ENCODE measurements around the gene DENND1C.
A peak's percentile ranks its signal among the peaks of the same experiment; 100 is the strongest.

Gene DENND1C

GRCh38 chr19:6476155-6476895, 5.3 kb downstream of the DENND1C start:
- DNase-seq: no peak

- DNase-seq: no peak
These were observed 6.1 kb downstream of the DENND1C start for GRCh38 chr19:6475321-6476108.

- no peak for DNase-seq
These were observed 7.9 kb downstream of the DENND1C start for GRCh38 chr19:6473647-6474046.

GRCh38 chr19:6472713-6473112, 8.9 kb downstream of the DENND1C start:
- DNase-seq: no peak

- DNase-seq: no peak
These were observed 10.5 kb downstream of the DENND1C start for GRCh38 chr19:6471076-6471475.

GRCh38 chr19:6470173-6470572, 11.4 kb downstream of the DENND1C start:
- DNase-seq: no peak

GRCh38 chr19:6467384-6467783, 14.2 kb downstream of the DENND1C start:
- DNase-seq: no peak

GRCh38 chr19:6466526-6467248, 14.9 kb downstream of the DENND1C start:
- DNase-seq: no peak

GRCh38 chr19:6465663-6466062, 15.9 kb downstream of the DENND1C start:
- DNase-seq: no peak

GRCh38 chr19:6465006-6465405, 16.6 kb downstream of the DENND1C start:
- DNase-seq: no peak

- DNase-seq: no peak
These were observed 17.3 kb downstream of the DENND1C start, which contains the start of gene CRB3 for GRCh38 chr19:6464070-6464873. CRB3 (plus strand) TSS chr19:6464271; CDS start chr19:6464702, 431 bp downstream.

- DNase-seq: peak; percentile 92
These were observed 21.3 kb downstream of the DENND1C start for GRCh38 chr19:6460099-6460884.

GRCh38 chr19:6459262-6460098, 22.1 kb downstream of the DENND1C start, which contains the start of gene SLC25A23:
SLC25A23 (minus strand) TSS chr19:6459792; CDS start chr19:6459628, 164 bp downstream.
- peak; percentile 7 for DNase-seq

- no peak for DNase-seq
These were observed 22.8 kb downstream of the DENND1C start for GRCh38 chr19:6458695-6459261.

GRCh38 chr19:6457958-6458694, 23.5 kb downstream of the DENND1C start:
- DNase-seq: no peak

- DNase-seq: no peak
These were observed 25.7 kb downstream of the DENND1C start for GRCh38 chr19:6455924-6456323.

- DNase-seq: no peak
These were observed 27.5 kb downstream of the DENND1C start for GRCh38 chr19:6453951-6454565.

- DNase-seq: no peak
These were observed 28.7 kb downstream of the DENND1C start for GRCh38 chr19:6452899-6453298.

- no peak for DNase-seq
These were observed 29.4 kb downstream of the DENND1C start for GRCh38 chr19:6452223-6452614.
